Measurements from ENCODE around the gene FAM20C.

Gene FAM20C

DNA sequence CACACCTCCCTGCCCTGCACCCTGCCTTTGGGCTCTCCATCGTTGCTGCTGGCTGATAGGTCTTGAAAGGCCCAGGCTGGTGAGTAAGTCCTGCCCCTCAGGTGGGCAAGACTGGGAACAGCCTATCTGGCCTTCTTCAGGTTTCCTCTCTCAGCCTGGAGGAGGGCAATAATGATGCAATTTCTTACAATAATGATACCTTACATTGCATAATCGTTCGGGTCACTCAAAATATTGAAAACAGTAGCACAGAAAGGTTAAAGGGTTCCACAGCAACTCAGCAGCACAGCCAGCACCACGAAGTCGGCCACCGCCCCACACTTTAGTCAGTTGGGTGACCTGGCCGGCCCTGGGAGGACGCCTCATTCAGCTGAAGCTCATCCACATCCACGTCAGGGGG lies 16.0 kb upstream of the FAM20C start:
- Histone ChIP-seq H3K4me3 (ENCODE audit: low read depth, low read length) (no peak overlapping the region), H3K27ac (ENCODE audit: extremely low read depth, low read depth, low read length) (no peak overlapping the region), H3K36me3 (ENCODE audit: control insufficient read depth in 2 of 2, insufficient read depth in 1 of 2, low read length in 2 of 2) (no peaks in the 10 kb centered on the region), H3K9me3 (ENCODE audit: control insufficient read depth, insufficient read depth, low read depth, low read length) (no peaks in the 10 kb centered on the region), H3K4me1 (ENCODE audit: control insufficient read depth, insufficient read depth, low read length) (no peaks in the 10 kb centered on the region)
- ChIA-PET CTCF (interaction anchor here (0.9 kb wide), 1 partner anchor 8 kb away, joined by 3 read pairs; no protein-coding TSS in a partner anchor), POLR2A (no interaction called here)
- TF ChIP-seq ZBTB20 (tag by site-specific recombination; IDR thresholded peaks at IDR 0.05) (no peak), ZBTB6 (tag by site-specific recombination; IDR thresholded peaks at IDR 0.05) (no peak), ZIC2 (tag by site-specific recombination; IDR thresholded peaks at IDR 0.05) (no peak), ZNF549 (tag by site-specific recombination; IDR thresholded peaks at IDR 0.05) (no peak), ZNF23 (tag by site-specific recombination; IDR thresholded peaks at IDR 0.05; ENCODE audit: borderline replicate concordance) (no peak), ZBTB21 (tag by site-specific recombination; IDR thresholded peaks at IDR 0.05) (no peak), ZNF48 (tag by site-specific recombination; IDR thresholded peaks at IDR 0.05) (no peak), TSHZ1 (tag by site-specific recombination; IDR thresholded peaks at IDR 0.05; ENCODE audit: borderline replicate concordance) (no peak), ZNF239 (tag by site-specific recombination; IDR thresholded peaks at IDR 0.05) (no peak), ZNF544 (tag by site-specific recombination; IDR thresholded peaks at IDR 0.05) (no peak), ZNF449 (tag by site-specific recombination; IDR thresholded peaks at IDR 0.05) (no peak)

GRCh38 chr7:176786-177459 lies 15.4 kb upstream of the FAM20C start:
- no peak overlapping the region for H3K27ac ChIP-seq (ENCODE audit: extremely low read depth, low read depth, low read length)
- TF ChIP-seq EGR2 (tag by site-specific recombination; IDR thresholded peaks at IDR 0.05; ENCODE audit: low read depth) (peak; percentile 58; the same call in 1 of the 2 replicates), GLI4 (tag by site-specific recombination; IDR thresholded peaks at IDR 0.05) (no peak), ZFHX2 (tag by site-specific recombination; conservative IDR thresholded peaks at IDR 0.05) (peak; percentile 73)
- POLR2A ChIA-PET, result no interaction called here
- H3K4me1 ChIP-seq (ENCODE audit: control insufficient read depth, insufficient read depth, low read length), result no peaks in the 10 kb centered on the region
- H3K9me3 ChIP-seq (ENCODE audit: control insufficient read depth, insufficient read depth, low read depth, low read length), result no peaks in the 10 kb centered on the region
- CTCF ChIA-PET, result interaction anchor here (0.9 kb wide), 1 partner anchor 8 kb away, joined by 3 read pairs; no protein-coding TSS in a partner anchor
- no peaks in the 10 kb centered on the region for H3K36me3 ChIP-seq (ENCODE audit: control insufficient read depth in 2 of 2, insufficient read depth in 1 of 2, low read length in 2 of 2)
- H3K4me3 ChIP-seq (ENCODE audit: low read depth, low read length), result no peak overlapping the region

GRCh38 chr7:178444-178843 lies 13.9 kb upstream of the FAM20C start:
- CTCF ChIA-PET, result no interaction called here
- POLR2A ChIA-PET, result interaction anchor here (0.7 kb wide), 1 partner anchor 31 kb away, joined by 3 read pairs; no protein-coding TSS in a partner anchor
- TF ChIP-seq ZNF112 (tag by site-specific recombination; IDR thresholded peaks at IDR 0.05), result no peak
- TF ChIP-seq KLF9 (tag by site-specific recombination; IDR thresholded peaks at IDR 0.05; ENCODE audit: low read depth), result no peak
- TF ChIP-seq PRDM10 (tag by site-specific recombination; IDR thresholded peaks at IDR 0.05), result no peak
- no peak for TF ChIP-seq PRDM1 (tag by site-specific recombination; IDR thresholded peaks at IDR 0.05)
- no peak for TF ChIP-seq ZNF426 (tag by site-specific recombination; IDR thresholded peaks at IDR 0.05)
- no peak for TF ChIP-seq ZNF561 (tag by site-specific recombination; IDR thresholded peaks at IDR 0.05; ENCODE audit: borderline replicate concordance)
- no peak for TF ChIP-seq YY1 (tag by site-specific recombination; IDR thresholded peaks at IDR 0.05)
- TF ChIP-seq ZNF621 (tag by site-specific recombination; IDR thresholded peaks at IDR 0.05), result no peak
- no peak for TF ChIP-seq ZNF221 (tag by site-specific recombination; IDR thresholded peaks at IDR 0.05; ENCODE audit: borderline replicate concordance)

More at GRCh38 chr7:178444-178843, 13.9 kb upstream of the FAM20C start:
- Histone ChIP-seq H3K27ac (ENCODE audit: extremely low read depth, low read depth, low read length) (no peak overlapping the region), H3K4me3 (ENCODE audit: low read depth, low read length) (no peak overlapping the region), H3K36me3 (ENCODE audit: control insufficient read depth in 2 of 2, insufficient read depth in 1 of 2, low read length in 2 of 2) (no peaks in the 10 kb centered on the region), H3K4me1 (ENCODE audit: control insufficient read depth, insufficient read depth, low read length) (no peaks in the 10 kb centered on the region), H3K9me3 (ENCODE audit: control insufficient read depth, insufficient read depth, low read depth, low read length) (no peaks in the 10 kb centered on the region)
